Measurements from ENCODE around the gene C9orf78.

GRCh38 chr9:129864991-129865647 is 30.0 kb upstream of the C9orf78 start:
- TF ChIP-seq NANOG (IDR thresholded peaks at IDR 0.05; ENCODE audit: borderline replicate concordance) (no peak), CTCF (conservative IDR thresholded peaks at IDR 0.05; ENCODE audit: low read depth in 2 of 2) (no peak), EZH2 (IDR thresholded peaks at IDR 0.05; ENCODE audit: low read depth, unreplicated experiment) (no peak)
